ENCODE data around the gene INO80E. TPM values are rescaled to one million over a fixed set of nuclear protein-coding genes. Genes with fewer than 3 reads are reported as not detected.

INO80E gene
- total RNA-seq, 1 experiment from 2014 or later: 104 TPM

DNA sequence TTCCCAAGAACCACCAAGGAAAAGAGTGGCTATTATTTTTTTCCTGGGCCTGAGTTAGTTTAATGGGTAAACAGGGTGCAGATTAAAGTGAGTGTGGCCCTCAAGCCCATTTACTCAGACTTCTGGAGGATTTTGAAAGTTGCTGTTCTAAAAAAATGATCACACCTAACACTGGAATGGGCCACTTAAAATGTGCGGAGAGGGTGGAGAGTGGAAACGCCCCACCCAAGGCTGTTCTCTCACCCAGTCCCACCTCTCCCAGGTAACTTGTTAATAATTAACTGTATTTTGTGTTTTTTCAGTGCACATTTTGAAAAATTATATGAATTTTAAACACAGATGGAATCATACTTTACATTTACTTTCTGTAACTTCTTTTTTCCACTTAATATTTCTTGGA, 6.0 kb upstream of the INO80E start:
- Histone ChIP-seq H3K27me3 (ENCODE audit: control insufficient read depth, insufficient read depth, low read length) (no peaks in the 10 kb centered on the region), H3K9me3 (ENCODE audit: control insufficient read depth, insufficient read depth, low read depth, low read length) (no peaks in the 10 kb centered on the region), H3K36me3 (ENCODE audit: control insufficient read depth, insufficient read depth, low read length) (peaks cover 11% of the 10 kb centered on the region), H3K4me3 (ENCODE audit: low read depth in 2 of 2, low read length in 2 of 2) (no peak overlapping the region), H3K27ac (ENCODE audit: low read length) (no peak overlapping the region), H3K4me1 (ENCODE audit: control insufficient read depth, insufficient read depth, low read length) (peaks cover 26% of the 10 kb centered on the region)
- DNase-seq (ENCODE audit: low read depth, low spot score) (no peak), ATAC-seq (no peak)
- CTCF ChIA-PET: interaction anchor here (1.0 kb wide), 1 partner anchor 16 kb away, joined by 3 read pairs; no protein-coding TSS in a partner anchor
- intact Hi-C loops (cut with micrococcal nuclease; ENCODE audit: unreplicated experiment) (no loop called here), in situ Hi-C loops (cut with HindIII; ENCODE audit: low pct_unique_long_range_greater_than_20kb, low sequenced_read_pairs) (no loop called here)
- BruUV-seq (replicated peaks): no TSS peak
- POLR2A ChIA-PET: no interaction called here
- TF ChIP-seq SIN3A (IDR thresholded peaks at IDR 0.05; ENCODE audit: borderline replicate concordance, insufficient read depth, low read depth, low read length) (no peak), POLR2AphosphoS5 (IDR thresholded peaks at IDR 0.05; ENCODE audit: low read depth, low read length) (no peak), TCF7L2 (IDR thresholded peaks at IDR 0.05; ENCODE audit: low read depth, low read length) (no peak)
- TF ChIP-seq, protein P1, sequence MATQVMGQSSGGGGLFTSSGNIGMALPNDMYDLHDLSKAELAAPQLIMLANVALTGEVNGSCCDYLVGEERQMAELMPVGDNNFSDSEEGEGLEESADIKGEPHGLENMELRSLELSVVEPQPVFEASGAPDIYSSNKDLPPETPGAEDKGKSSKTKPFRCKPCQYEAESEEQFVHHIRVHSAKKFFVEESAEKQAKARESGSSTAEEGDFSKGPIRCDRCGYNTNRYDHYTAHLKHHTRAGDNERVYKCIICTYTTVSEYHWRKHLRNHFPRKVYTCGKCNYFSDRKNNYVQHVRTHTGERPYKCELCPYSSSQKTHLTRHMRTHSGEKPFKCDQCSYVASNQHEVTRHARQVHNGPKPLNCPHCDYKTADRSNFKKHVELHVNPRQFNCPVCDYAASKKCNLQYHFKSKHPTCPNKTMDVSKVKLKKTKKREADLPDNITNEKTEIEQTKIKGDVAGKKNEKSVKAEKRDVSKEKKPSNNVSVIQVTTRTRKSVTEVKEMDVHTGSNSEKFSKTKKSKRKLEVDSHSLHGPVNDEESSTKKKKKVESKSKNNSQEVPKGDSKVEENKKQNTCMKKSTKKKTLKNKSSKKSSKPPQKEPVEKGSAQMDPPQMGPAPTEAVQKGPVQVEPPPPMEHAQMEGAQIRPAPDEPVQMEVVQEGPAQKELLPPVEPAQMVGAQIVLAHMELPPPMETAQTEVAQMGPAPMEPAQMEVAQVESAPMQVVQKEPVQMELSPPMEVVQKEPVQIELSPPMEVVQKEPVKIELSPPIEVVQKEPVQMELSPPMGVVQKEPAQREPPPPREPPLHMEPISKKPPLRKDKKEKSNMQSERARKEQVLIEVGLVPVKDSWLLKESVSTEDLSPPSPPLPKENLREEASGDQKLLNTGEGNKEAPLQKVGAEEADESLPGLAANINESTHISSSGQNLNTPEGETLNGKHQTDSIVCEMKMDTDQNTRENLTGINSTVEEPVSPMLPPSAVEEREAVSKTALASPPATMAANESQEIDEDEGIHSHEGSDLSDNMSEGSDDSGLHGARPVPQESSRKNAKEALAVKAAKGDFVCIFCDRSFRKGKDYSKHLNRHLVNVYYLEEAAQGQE (IDR thresholded peaks at IDR 0.05; ENCODE audit: insufficient read depth in 1 of 2, low read depth in 2 of 2, low read length in 1 of 2): no peak
- TF ChIP-seq, protein P2, sequence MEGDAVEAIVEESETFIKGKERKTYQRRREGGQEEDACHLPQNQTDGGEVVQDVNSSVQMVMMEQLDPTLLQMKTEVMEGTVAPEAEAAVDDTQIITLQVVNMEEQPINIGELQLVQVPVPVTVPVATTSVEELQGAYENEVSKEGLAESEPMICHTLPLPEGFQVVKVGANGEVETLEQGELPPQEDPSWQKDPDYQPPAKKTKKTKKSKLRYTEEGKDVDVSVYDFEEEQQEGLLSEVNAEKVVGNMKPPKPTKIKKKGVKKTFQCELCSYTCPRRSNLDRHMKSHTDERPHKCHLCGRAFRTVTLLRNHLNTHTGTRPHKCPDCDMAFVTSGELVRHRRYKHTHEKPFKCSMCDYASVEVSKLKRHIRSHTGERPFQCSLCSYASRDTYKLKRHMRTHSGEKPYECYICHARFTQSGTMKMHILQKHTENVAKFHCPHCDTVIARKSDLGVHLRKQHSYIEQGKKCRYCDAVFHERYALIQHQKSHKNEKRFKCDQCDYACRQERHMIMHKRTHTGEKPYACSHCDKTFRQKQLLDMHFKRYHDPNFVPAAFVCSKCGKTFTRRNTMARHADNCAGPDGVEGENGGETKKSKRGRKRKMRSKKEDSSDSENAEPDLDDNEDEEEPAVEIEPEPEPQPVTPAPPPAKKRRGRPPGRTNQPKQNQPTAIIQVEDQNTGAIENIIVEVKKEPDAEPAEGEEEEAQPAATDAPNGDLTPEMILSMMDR (IDR thresholded peaks at IDR 0.05): no peak

DNA sequence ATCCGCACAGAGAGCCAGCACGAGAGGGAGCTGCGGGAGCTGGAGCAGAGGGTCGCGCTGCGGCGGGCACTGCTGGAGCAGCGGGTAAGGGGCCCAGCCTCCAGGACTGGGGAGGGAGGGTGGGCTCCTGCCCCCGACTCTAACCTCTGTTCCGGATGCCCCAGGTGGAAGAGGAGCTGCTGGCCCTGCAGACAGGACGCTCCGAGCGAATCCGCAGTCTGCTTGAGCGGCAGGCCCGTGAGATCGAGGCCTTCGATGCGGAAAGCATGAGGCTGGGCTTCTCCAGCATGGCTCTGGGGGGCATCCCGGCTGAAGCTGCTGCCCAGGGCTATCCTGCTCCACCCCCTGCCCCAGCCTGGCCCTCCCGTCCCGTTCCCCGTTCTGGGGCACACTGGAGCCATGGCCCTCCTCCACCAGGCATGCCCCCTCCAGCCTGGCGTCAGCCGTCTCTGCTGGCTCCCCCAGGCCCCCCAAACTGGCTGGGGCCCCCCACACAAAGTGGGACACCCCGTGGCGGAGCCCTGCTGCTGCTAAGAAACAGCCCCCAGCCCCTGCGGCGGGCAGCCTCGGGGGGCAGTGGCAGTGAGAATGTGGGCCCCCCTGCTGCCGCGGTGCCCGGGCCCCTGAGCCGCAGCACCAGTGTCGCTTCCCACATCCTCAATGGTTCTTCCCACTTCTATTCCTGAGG, 5.0 kb upstream of the INO80E start:
- in situ Hi-C loops (cut with HindIII; ENCODE audit: low pct_unique_long_range_greater_than_20kb, low sequenced_read_pairs): no loop called here

More for the DNA sequence above, 5.0 kb upstream of the INO80E start:
- H3K27ac ChIP-seq (ENCODE audit: low read length): no peak overlapping the region
- no peak for ATAC-seq
- TF ChIP-seq, protein P1 (IDR thresholded peaks at IDR 0.05; ENCODE audit: insufficient read depth in 1 of 2, low read depth in 2 of 2, low read length in 1 of 2): no peak
- TF ChIP-seq POLR2AphosphoS5 (IDR thresholded peaks at IDR 0.05; ENCODE audit: low read depth, low read length): no peak
- no peaks in the 10 kb centered on the region for H3K27me3 ChIP-seq (ENCODE audit: control insufficient read depth, insufficient read depth, low read length)
- BruUV-seq (replicated peaks): no TSS peak
- no peak for DNase-seq (ENCODE audit: low read depth, low spot score)
- H3K4me3 ChIP-seq (ENCODE audit: low read depth in 2 of 2, low read length in 2 of 2): no peak overlapping the region
- peaks cover 10% of the 10 kb centered on the region for H3K36me3 ChIP-seq (ENCODE audit: control insufficient read depth, insufficient read depth, low read length)
- peaks cover 27% of the 10 kb centered on the region for H3K4me1 ChIP-seq (ENCODE audit: control insufficient read depth, insufficient read depth, low read length)
- ChIA-PET CTCF (interaction anchor here (0.7 kb wide), 1 partner anchor 110 kb away, joined by 3 read pairs; no protein-coding TSS in a partner anchor), POLR2A (no interaction called here)
- intact Hi-C loops (cut with micrococcal nuclease; ENCODE audit: unreplicated experiment): no loop called here
- H3K9me3 ChIP-seq (ENCODE audit: control insufficient read depth, insufficient read depth, low read depth, low read length): no peaks in the 10 kb centered on the region
